ENCODE data around the gene CLINT1.

The CLINT1 gene

DNA sequence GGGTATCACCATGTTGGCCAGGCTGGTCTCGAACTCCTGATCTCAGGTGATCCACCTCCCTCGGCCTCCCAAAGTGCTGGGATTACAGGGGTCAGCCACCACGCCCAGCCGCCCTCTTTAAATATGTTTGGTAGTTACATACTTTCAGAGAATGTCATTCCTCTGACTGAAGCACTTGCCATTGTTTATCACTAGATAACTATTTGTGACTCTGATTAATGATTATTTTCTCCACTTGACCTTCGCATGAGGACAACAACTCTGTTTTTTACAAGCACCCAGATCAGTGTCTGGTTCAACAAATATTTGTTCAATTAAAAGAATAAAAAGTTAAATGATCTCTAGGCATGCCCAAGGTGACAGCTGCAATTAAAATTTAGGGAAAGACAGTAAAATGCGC is 56.2 kb downstream of the CLINT1 start:
- Histone ChIP-seq H3K4me3 (ENCODE audit: low read length) (no peak overlapping the region), H3K36me3 (ENCODE audit: control insufficient read depth, insufficient read depth, low read length) (peaks cover 7% of the 10 kb centered on the region), H3K27me3 (ENCODE audit: control insufficient read depth, insufficient read depth, low read length) (no peaks in the 10 kb centered on the region), H3K27ac (ENCODE audit: low read depth, low read length) (no peak overlapping the region), H3K4me1 (ENCODE audit: control insufficient read depth, insufficient read depth, low read length) (no peaks in the 10 kb centered on the region), H3K9ac (ENCODE audit: low read length) (no peak overlapping the region)

DNA sequence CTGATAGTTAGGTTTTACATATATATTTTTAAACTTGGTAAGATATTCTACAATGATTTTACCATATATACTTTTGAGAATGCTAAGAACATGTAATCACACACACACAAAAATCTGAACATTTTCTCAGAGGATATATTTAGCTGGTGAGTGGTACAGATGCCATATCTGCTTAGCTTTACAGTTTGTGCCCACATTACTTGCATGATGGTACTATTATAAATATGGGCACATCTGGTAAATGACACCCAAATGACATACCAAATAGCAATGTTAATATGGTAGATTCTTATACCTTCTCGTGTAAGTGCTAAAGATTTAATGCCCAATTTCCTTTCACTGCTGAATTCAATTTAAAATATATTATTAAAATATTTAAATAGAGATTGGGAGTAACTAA is 58.8 kb downstream of the CLINT1 start:
- H3K4me3 ChIP-seq (ENCODE audit: low read length), result no peak overlapping the region
- peaks cover 3% of the 10 kb centered on the region for H3K36me3 ChIP-seq (ENCODE audit: control insufficient read depth, insufficient read depth, low read length)
- no peak overlapping the region for H3K27ac ChIP-seq (ENCODE audit: low read depth, low read length)
- H3K4me1 ChIP-seq (ENCODE audit: control insufficient read depth, insufficient read depth, low read length), result no peaks in the 10 kb centered on the region
- H3K9ac ChIP-seq (ENCODE audit: low read length), result no peak overlapping the region
- H3K27me3 ChIP-seq (ENCODE audit: control insufficient read depth, insufficient read depth, low read length), result no peaks in the 10 kb centered on the region

GRCh38 chr5:157799578-157799977 is 59.4 kb downstream of the CLINT1 start:
- H3K4me3 ChIP-seq (ENCODE audit: low read length), result no peak overlapping the region
- no peak overlapping the region for H3K27ac ChIP-seq (ENCODE audit: low read depth, low read length)
- no peak overlapping the region for H3K9ac ChIP-seq (ENCODE audit: low read length)
- H3K4me1 ChIP-seq (ENCODE audit: control insufficient read depth, insufficient read depth, low read length), result no peaks in the 10 kb centered on the region
- H3K27me3 ChIP-seq (ENCODE audit: control insufficient read depth, insufficient read depth, low read length), result no peaks in the 10 kb centered on the region
- peaks cover under 1% of the 10 kb centered on the region for H3K36me3 ChIP-seq (ENCODE audit: control insufficient read depth, insufficient read depth, low read length)

- no peaks in the 10 kb centered on the region for H3K27me3 ChIP-seq (ENCODE audit: control insufficient read depth, insufficient read depth, low read length)
- H3K27ac ChIP-seq (ENCODE audit: low read depth, low read length), result no peak overlapping the region
- H3K36me3 ChIP-seq (ENCODE audit: control insufficient read depth, insufficient read depth, low read length), result peaks cover 10% of the 10 kb centered on the region
- no peaks in the 10 kb centered on the region for H3K4me1 ChIP-seq (ENCODE audit: control insufficient read depth, insufficient read depth, low read length)
- H3K9ac ChIP-seq (ENCODE audit: low read length), result no peak overlapping the region
- H3K4me3 ChIP-seq (ENCODE audit: low read length), result no peak overlapping the region
These were observed 65.6 kb downstream of the CLINT1 start for GRCh38 chr5:157793301-157793700.

DNA sequence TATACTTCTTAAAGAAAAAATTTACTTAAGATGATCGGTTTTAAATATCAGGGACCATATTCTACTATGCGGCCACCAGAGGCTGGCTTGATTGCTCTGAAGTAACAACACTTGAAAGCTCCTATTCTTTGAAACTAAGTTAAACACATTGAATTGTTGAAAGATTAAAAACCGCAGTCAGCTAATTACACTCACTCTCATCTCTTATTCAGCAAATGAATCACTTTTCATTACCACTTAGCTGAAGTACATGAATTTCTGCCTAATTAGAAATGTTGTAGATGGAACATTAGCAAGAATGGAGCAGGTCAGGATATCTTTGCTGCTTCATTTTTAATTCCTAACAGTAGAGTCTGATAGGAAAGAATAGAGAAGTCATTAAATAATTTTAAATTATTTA is 73.1 kb downstream of the CLINT1 start:
- Histone ChIP-seq H3K27me3 (ENCODE audit: control insufficient read depth, insufficient read depth, low read length) (no peaks in the 10 kb centered on the region), H3K9ac (ENCODE audit: low read length) (no peak overlapping the region), H3K4me3 (ENCODE audit: low read length) (no peak overlapping the region), H3K36me3 (ENCODE audit: control insufficient read depth, insufficient read depth, low read length) (peaks cover 6% of the 10 kb centered on the region), H3K27ac (ENCODE audit: low read depth, low read length) (no peak overlapping the region), H3K4me1 (ENCODE audit: control insufficient read depth, insufficient read depth, low read length) (no peaks in the 10 kb centered on the region)

DNA sequence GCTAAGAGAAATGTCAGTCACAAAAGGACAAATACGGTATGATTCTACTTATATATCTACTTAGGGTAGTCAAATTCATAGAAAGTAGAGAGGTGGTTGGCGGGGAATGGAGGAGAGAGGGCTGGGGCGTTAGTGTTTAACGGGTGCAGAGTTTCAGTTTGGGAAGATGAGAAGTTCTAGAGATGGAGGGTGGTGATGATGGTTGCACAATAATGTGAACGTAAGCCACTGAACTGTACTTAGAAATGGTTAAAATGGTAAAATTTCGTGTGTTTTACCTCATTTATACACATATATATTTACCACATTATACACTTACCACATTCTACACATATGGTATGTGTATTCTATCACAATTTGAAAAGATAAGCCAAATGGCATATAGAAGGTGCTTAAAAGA is 79.7 kb downstream of the CLINT1 start:
- Histone ChIP-seq H3K27ac (ENCODE audit: low read depth, low read length) (no peak overlapping the region), H3K4me1 (ENCODE audit: control insufficient read depth, insufficient read depth, low read length) (no peaks in the 10 kb centered on the region), H3K36me3 (ENCODE audit: control insufficient read depth, insufficient read depth, low read length) (no peaks in the 10 kb centered on the region), H3K27me3 (ENCODE audit: control insufficient read depth, insufficient read depth, low read length) (no peaks in the 10 kb centered on the region), H3K9ac (ENCODE audit: low read length) (no peak overlapping the region), H3K4me3 (ENCODE audit: low read length) (no peak overlapping the region)

DNA sequence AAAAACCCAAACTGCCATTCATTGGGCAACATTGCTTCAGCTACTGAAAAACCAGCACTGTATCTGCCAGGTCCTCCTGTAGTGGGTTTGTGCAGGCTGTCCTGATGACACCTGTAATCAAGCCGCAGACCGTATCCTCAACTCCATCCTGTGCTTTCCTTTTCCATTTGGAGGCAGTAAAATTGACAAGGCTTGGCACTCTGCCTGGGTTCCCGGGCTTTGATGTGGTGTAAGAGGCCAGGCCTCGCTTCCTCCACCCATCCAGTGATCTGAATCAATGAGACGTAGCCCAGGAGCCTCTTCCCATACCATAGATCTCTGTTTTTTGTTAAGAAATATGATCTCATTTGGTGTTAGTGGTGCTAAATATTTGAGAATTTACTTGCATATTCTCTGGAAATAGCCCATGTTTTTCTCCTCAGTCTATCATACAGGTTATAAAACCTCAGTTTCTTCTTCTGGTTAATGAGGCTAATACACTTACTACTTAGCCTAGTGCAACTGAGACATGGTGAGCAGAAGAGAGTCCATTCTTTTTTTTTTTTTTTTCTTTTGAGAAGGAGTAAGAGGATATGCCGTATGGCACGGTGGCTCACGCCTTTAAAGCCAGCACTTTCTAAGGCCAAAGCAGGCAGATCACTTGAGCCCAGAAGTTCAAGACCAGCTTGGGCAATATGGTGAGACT is 80.7 kb downstream of the CLINT1 start:
- H3K4me3 ChIP-seq (ENCODE audit: low read length), result no peak overlapping the region
- H3K27me3 ChIP-seq (ENCODE audit: control insufficient read depth, insufficient read depth, low read length), result no peaks in the 10 kb centered on the region
- no peak overlapping the region for H3K27ac ChIP-seq (ENCODE audit: low read depth, low read length)
- no peaks in the 10 kb centered on the region for H3K4me1 ChIP-seq (ENCODE audit: control insufficient read depth, insufficient read depth, low read length)
- H3K9ac ChIP-seq (ENCODE audit: low read length), result no peak overlapping the region
- no peaks in the 10 kb centered on the region for H3K36me3 ChIP-seq (ENCODE audit: control insufficient read depth, insufficient read depth, low read length)

GRCh38 chr5:157772127-157772526 is 86.8 kb downstream of the CLINT1 start:
- H3K4me1 ChIP-seq (ENCODE audit: control insufficient read depth, insufficient read depth, low read length), result no peaks in the 10 kb centered on the region
- H3K36me3 ChIP-seq (ENCODE audit: control insufficient read depth, insufficient read depth, low read length), result no peaks in the 10 kb centered on the region
- no peak overlapping the region for H3K9ac ChIP-seq (ENCODE audit: low read length)

DNA sequence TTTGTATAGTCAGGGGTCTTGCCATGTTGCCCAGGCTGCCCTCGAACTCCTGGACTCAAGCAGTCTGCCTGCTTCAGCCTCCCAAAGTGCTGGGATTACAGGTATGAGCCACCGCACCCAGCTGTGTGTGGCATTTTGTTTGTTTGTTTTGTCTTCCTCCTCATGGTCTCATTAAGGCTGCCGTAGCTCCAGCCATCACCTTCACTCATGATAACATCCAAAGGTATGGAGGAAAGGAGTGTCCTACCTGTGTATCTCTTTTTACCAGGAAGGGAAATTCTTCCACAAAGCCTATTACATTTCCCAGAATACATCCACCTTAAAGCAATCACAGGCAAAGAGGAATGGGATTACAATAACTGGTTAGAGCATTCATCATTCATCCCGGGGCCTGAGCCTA is 88.3 kb downstream of the CLINT1 start:
- no peak overlapping the region for H3K27ac ChIP-seq (ENCODE audit: low read depth, low read length)
- no peak overlapping the region for H3K9ac ChIP-seq (ENCODE audit: low read length)
- no peaks in the 10 kb centered on the region for H3K27me3 ChIP-seq (ENCODE audit: control insufficient read depth, insufficient read depth, low read length)
- H3K4me1 ChIP-seq (ENCODE audit: control insufficient read depth, insufficient read depth, low read length), result no peaks in the 10 kb centered on the region
- H3K36me3 ChIP-seq (ENCODE audit: control insufficient read depth, insufficient read depth, low read length), result no peaks in the 10 kb centered on the region
- H3K4me3 ChIP-seq (ENCODE audit: low read length), result no peak overlapping the region

More at GRCh38 chr5:157772127-157772526, 86.8 kb downstream of the CLINT1 start:
- Histone ChIP-seq H3K4me3 (ENCODE audit: low read length) (no peak overlapping the region), H3K27me3 (ENCODE audit: control insufficient read depth, insufficient read depth, low read length) (no peaks in the 10 kb centered on the region), H3K27ac (ENCODE audit: low read depth, low read length) (no peak overlapping the region)

- H3K27me3 ChIP-seq (ENCODE audit: control insufficient read depth, insufficient read depth, low read length), result no peaks in the 10 kb centered on the region
These were observed 91.3 kb downstream of the CLINT1 start for GRCh38 chr5:157767689-157768088.

GRCh38 chr5:157766902-157767301 is 92.0 kb downstream of the CLINT1 start:
- Histone ChIP-seq H3K4me1 (ENCODE audit: control insufficient read depth, insufficient read depth, low read length) (no peaks in the 10 kb centered on the region), H3K9ac (ENCODE audit: low read length) (no peak overlapping the region), H3K36me3 (ENCODE audit: control insufficient read depth, insufficient read depth, low read length) (no peaks in the 10 kb centered on the region), H3K27me3 (ENCODE audit: control insufficient read depth, insufficient read depth, low read length) (no peaks in the 10 kb centered on the region), H3K27ac (ENCODE audit: low read depth, low read length) (no peak overlapping the region), H3K4me3 (ENCODE audit: low read length) (no peak overlapping the region)

More at GRCh38 chr5:157767689-157768088, 91.3 kb downstream of the CLINT1 start:
- Histone ChIP-seq H3K36me3 (ENCODE audit: control insufficient read depth, insufficient read depth, low read length) (no peaks in the 10 kb centered on the region), H3K4me1 (ENCODE audit: control insufficient read depth, insufficient read depth, low read length) (no peaks in the 10 kb centered on the region), H3K27ac (ENCODE audit: low read depth, low read length) (no peak overlapping the region), H3K4me3 (ENCODE audit: low read length) (no peak overlapping the region), H3K9ac (ENCODE audit: low read length) (no peak overlapping the region)

DNA sequence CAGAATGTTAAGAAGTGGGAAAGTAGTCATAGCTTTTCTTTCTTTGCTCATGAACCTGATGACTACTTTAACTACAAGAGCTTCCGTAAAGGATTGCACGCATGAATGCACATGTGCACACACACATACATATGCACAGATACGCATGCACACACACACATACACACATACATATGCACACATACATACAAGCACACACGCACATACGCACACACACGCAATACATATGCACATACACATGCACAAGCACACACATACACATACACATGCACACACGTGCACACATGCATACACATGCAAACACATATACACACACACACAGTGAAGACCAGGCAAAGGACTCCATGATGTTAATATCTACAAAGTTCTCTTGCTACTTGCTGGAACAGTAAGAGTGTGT is 92.5 kb downstream of the CLINT1 start:
- H3K9ac ChIP-seq (ENCODE audit: low read length), result no peak overlapping the region
- H3K4me3 ChIP-seq (ENCODE audit: low read length), result no peak overlapping the region
- no peak overlapping the region for H3K27ac ChIP-seq (ENCODE audit: low read depth, low read length)
- H3K4me1 ChIP-seq (ENCODE audit: control insufficient read depth, insufficient read depth, low read length), result no peaks in the 10 kb centered on the region
- H3K27me3 ChIP-seq (ENCODE audit: control insufficient read depth, insufficient read depth, low read length), result no peaks in the 10 kb centered on the region
- H3K36me3 ChIP-seq (ENCODE audit: control insufficient read depth, insufficient read depth, low read length), result no peaks in the 10 kb centered on the region

DNA sequence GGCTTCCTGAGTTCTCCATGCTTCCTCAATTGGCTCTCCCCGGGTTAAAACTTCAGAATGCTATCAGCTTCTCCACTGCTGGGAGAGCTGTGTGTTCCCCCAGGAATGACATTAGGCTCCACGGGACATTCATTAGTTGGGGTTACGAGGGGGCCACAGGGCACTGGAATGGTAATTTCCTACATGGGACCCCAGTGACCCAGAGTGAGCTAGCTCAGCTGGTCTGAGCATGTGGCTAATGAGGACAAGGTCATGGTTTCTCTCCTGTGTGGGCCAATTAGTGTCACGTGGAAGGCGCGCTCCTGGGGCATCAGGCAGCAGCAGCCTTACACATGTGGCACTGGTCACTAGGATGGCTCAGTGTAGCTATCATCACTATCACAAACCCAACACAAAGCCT is 94.4 kb downstream of the CLINT1 start:
- Histone ChIP-seq H3K27me3 (ENCODE audit: control insufficient read depth, insufficient read depth, low read length) (no peaks in the 10 kb centered on the region), H3K9ac (ENCODE audit: low read length) (no peak overlapping the region), H3K4me3 (ENCODE audit: low read length) (no peak overlapping the region), H3K27ac (ENCODE audit: low read depth, low read length) (no peak overlapping the region), H3K36me3 (ENCODE audit: control insufficient read depth, insufficient read depth, low read length) (no peaks in the 10 kb centered on the region), H3K4me1 (ENCODE audit: control insufficient read depth, insufficient read depth, low read length) (no peaks in the 10 kb centered on the region)

Measured in rectal smooth muscle tissue (tissue), 1 donor.